Kidney (tissue), 14 donors: ENCODE measurements around the gene CCDC141. TPM values are rescaled to one million over a fixed set of nuclear protein-coding genes. Genes with fewer than 3 reads are reported as not detected.

Experiments used
- DNase-seq, 5 donors: peaks; one replicate each; pipeline ENCODE4 v3.0.0-alpha.2; 2013 to 2020
- FAIRE-seq: peaks from 2 replicates; lab custom pipeline; 2012; peaks lifted over from hg19 to GRCh38; lab: Jason Lieb, UNC
- H3K27ac ChIP-seq, 2 donors: one replicate each; pipeline ENCODE4 v1.7.0; 2013; ENCODE audit warnings: low read depth in 2 of 2, low read length in 2 of 2, inconsistent platforms in 1 of 2
- H3K27me3 ChIP-seq: one replicate; pipeline ENCODE4 v1.7.1; 2013; ENCODE audit warnings: low read length, inconsistent platforms; ENCODE audit not compliant: control insufficient read depth, insufficient read depth
- H3K36me3 ChIP-seq, 3 donors: one replicate each; pipeline versions ENCODE4 v1.7.0 to v1.7.1; 2013; ENCODE audit warnings: low read length in 3 of 3, control low read depth in 1 of 3, inconsistent platforms in 1 of 3; ENCODE audit not compliant: insufficient read depth in 3 of 3, control insufficient read depth in 2 of 3
- H3K4me1 ChIP-seq, 3 donors: one replicate each; pipeline versions ENCODE4 v1.7.0 to v1.7.1; 2013; ENCODE audit warnings: low read length in 3 of 3, inconsistent platforms in 1 of 3, low read depth in 1 of 3; ENCODE audit not compliant: control insufficient read depth in 2 of 3, insufficient read depth in 2 of 3
- H3K4me3 ChIP-seq, 3 donors: one replicate each; pipeline versions ENCODE4 v1.7.0 to v1.8.1; 2013; ENCODE audit warnings: low read length in 3 of 3, control low read depth in 1 of 3, inconsistent platforms in 1 of 3
- H3K9ac ChIP-seq, 3 donors: one replicate each; pipeline versions ENCODE4 v1.7.0 to v1.7.1; 2013; ENCODE audit warnings: low read length in 3 of 3, control low read depth in 1 of 3, inconsistent platforms in 1 of 3
- H3K9me3 ChIP-seq, 3 donors: one replicate each; pipeline versions ENCODE4 v1.7.0 to v1.7.1; 2013; ENCODE audit warnings: low read length in 3 of 3, control low read depth in 1 of 3, inconsistent platforms in 1 of 3; ENCODE audit not compliant: control insufficient read depth in 2 of 3, insufficient read depth in 1 of 3
- intact Hi-C: fragments of 100-400 bp; cut with DNase I; formaldehyde crosslinking; loops from one replicate; pipeline ENCODE4 v1.11.1; 2022
- polyA plus RNA-seq: library from polyadenylated mRNA; stranded (reverse); fragments of 350-450 nt; fragmentation: Illumina TruSeq; extraction: RNeasy Lipid Tissue Mini Kit (QIAGEN cat#74804); gene quantifications from one replicate; pipeline ENCODE4 v1.2.3, GENCODE V29; 2014; ENCODE audit warnings: low read depth, low replicate concordance; ENCODE audit not compliant: insufficient read depth
- total RNA-seq: library from RNA; stranded (reverse); fragmentation: NEBNext Ultra II Directional; extraction: Animal tissue kit (Norgen Biotek cat#: 25700); gene quantifications from one replicate; pipeline ENCODE4 v1.2.1, GENCODE V29; 2021
- TF ChIP-seq, protein P1 (sequence below): IDR thresholded peaks from 3 replicates; pipeline ENCODE4 v1.5.1; 2012; ENCODE audit warnings: mild to moderate bottlenecking, moderate library complexity, borderline replicate concordance; ENCODE audit not compliant: insufficient read depth; ENCODE audit errors: extremely low read depth
- donor health status: control.
- donor health status: control.
- donor health status: control.
- donor health status: control.
- donor health status: control.
- donor health status: DM: yes; HTN: yes; CAD: no.
- donor health status: Normal renal cell carcinoma (clear cell type).

CCDC141 gene
- total and polyA plus RNA-seq, 2 donors from 2014 or later, result 3.0 TPM; not detected in 1

DNA sequence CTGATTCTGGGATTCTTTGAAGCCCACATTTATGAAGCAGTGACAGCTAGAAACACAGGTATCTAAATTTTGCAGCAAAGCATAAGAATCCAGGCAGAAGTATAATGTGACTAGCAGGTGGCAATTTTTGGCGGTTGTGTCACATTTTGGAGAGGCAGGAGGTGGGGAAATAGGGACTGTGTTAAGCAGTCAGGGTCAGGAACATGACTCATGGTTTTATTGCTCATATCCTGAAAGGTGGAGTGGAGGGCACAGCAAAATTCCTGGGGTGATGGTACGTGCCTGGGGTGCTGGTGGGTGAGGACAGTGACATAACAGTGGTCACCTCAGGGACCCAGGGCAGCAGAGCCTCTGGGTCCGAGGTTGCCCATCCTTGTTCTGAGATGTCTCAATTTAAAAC is 179.2 kb downstream of the CCDC141 start:
- Histone ChIP-seq H3K9me3 (no peaks in the 10 kb centered on the region), H3K27me3 (no peaks in the 10 kb centered on the region), H3K36me3 (no peaks in the 10 kb centered on the region), H3K4me3 (no peak overlapping the region), H3K27ac (no peak overlapping the region), H3K9ac (no peak overlapping the region), H3K4me1 (no peaks in the 10 kb centered on the region)
- intact Hi-C loops, result no loop called here
- TF ChIP-seq, protein P1, sequence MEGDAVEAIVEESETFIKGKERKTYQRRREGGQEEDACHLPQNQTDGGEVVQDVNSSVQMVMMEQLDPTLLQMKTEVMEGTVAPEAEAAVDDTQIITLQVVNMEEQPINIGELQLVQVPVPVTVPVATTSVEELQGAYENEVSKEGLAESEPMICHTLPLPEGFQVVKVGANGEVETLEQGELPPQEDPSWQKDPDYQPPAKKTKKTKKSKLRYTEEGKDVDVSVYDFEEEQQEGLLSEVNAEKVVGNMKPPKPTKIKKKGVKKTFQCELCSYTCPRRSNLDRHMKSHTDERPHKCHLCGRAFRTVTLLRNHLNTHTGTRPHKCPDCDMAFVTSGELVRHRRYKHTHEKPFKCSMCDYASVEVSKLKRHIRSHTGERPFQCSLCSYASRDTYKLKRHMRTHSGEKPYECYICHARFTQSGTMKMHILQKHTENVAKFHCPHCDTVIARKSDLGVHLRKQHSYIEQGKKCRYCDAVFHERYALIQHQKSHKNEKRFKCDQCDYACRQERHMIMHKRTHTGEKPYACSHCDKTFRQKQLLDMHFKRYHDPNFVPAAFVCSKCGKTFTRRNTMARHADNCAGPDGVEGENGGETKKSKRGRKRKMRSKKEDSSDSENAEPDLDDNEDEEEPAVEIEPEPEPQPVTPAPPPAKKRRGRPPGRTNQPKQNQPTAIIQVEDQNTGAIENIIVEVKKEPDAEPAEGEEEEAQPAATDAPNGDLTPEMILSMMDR, result no peak
- FAIRE-seq, result no peak
- DNase-seq, result no peak

DNA sequence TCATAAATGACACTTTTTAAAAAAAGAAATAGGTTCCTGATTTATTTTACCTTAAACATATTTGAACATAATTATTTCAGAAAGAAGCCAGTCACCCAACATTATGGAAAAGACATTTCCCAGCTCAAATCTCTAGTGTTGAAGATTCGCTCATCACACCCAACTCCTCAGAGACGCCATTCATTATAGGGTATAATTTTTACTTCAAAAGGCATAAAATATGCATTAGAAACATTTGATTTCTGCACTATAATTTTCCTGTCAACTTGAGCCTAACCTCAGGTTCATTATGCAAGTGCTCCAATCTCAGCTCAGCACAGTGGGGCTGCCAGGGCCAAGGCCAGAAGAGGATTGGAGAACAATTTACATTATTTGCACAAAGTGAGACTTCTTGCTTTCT is 183.9 kb downstream of the CCDC141 start:
- H3K4me1 ChIP-seq, result no peaks in the 10 kb centered on the region
- H3K27ac ChIP-seq, result no peak overlapping the region
- intact Hi-C loops, result no loop called here
- H3K9ac ChIP-seq, result no peak overlapping the region
- TF ChIP-seq, protein P1, result no peak
- DNase-seq (no peak), FAIRE-seq (no peak)
- no peaks in the 10 kb centered on the region for H3K27me3 ChIP-seq
- no peaks in the 10 kb centered on the region for H3K9me3 ChIP-seq
- H3K4me3 ChIP-seq, result no peak overlapping the region
- no peaks in the 10 kb centered on the region for H3K36me3 ChIP-seq

DNA sequence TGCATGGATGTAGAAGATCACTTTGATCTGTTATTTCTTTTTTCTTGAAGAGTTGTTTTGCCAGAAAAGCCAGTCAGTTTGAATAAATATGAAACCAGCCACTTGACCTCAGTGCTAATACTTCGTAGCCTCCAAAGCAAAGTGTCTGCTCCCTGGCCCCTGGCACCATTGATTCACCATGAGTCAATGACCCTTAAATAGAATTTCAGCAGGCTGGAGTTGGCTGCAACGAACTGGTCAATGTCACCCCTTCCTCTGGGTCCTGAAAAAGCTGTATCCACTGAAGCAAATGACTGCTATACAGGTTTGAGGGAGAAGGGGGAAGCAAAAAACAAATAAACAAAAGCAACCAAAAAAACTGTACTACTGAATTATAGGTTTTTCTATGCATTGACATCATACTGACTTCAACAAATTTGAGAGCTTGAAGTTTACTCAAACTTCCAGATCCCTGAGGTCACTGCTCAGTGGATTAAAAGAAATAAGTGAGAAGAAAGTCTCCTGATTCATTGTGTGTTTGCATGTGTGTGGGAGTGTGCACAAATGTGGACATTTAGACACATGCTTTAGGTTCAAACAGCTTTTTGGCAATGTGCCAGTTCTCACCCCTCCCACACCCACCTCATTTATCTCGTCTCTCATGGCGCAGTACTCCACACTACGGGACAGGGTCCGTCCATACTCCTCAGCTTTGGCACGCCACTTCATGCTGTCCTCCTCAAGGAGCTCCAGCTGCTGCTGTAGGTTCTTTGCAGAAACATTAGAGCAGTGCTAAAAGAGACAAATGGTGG is 184.6 kb downstream of the CCDC141 start:
- Histone ChIP-seq H3K9ac (no peak overlapping the region), H3K27me3 (no peaks in the 10 kb centered on the region), H3K9me3 (no peaks in the 10 kb centered on the region), H3K27ac (no peak overlapping the region), H3K36me3 (no peaks in the 10 kb centered on the region), H3K4me3 (no peak overlapping the region), H3K4me1 (no peaks in the 10 kb centered on the region)
- intact Hi-C loops, result no loop called here
- DNase-seq (peak in 4 of 5 donors; percentile 21 to 56 (median 42)), FAIRE-seq (no peak)
- TF ChIP-seq, protein P1, result no peak
